ENCODE data around the gene BAIAP2.
A peak's percentile ranks its signal among the peaks of the same experiment; 100 is the strongest.

The BAIAP2 gene

GRCh38 chr17:81128338-81128737 lies 93.4 kb downstream of the BAIAP2 start:
- no peak for DNase-seq

GRCh38 chr17:81128774-81129173 lies 93.8 kb downstream of the BAIAP2 start:
- DNase-seq: no peak

- DNase-seq: no peak
Observed at GRCh38 chr17:81129289-81129688, 94.3 kb downstream of the BAIAP2 start.

- no peak for DNase-seq
Observed at GRCh38 chr17:81129711-81130367, 94.9 kb downstream of the BAIAP2 start.

- no peak for DNase-seq
Observed at GRCh38 chr17:81130385-81131361, 95.7 kb downstream of the BAIAP2 start.

- no peak for DNase-seq
Observed at GRCh38 chr17:81131486-81132196, 96.7 kb downstream of the BAIAP2 start.

GRCh38 chr17:81132197-81132540 lies 97.2 kb downstream of the BAIAP2 start:
- no peak for DNase-seq

GRCh38 chr17:81132770-81133723 lies 98.1 kb downstream of the BAIAP2 start:
- DNase-seq: no peak

GRCh38 chr17:81134064-81134781 lies 99.3 kb downstream of the BAIAP2 start:
- no peak for DNase-seq

GRCh38 chr17:81135505-81136278 lies 100.7 kb downstream of the BAIAP2 start:
- no peak for DNase-seq

GRCh38 chr17:81136366-81136765 lies 101.4 kb downstream of the BAIAP2 start:
- DNase-seq: no peak

- no peak for DNase-seq
Observed at GRCh38 chr17:81137248-81137647, 102.3 kb downstream of the BAIAP2 start.

- no peak for DNase-seq
Observed at GRCh38 chr17:81138083-81138482, 103.1 kb downstream of the BAIAP2 start.

GRCh38 chr17:81138500-81138899 lies 103.5 kb downstream of the BAIAP2 start:
- no peak for DNase-seq

- no peak for DNase-seq
Observed at GRCh38 chr17:81139428-81139827, 104.5 kb downstream of the BAIAP2 start.

- DNase-seq: no peak
Observed at GRCh38 chr17:81140018-81140417, 105.1 kb downstream of the BAIAP2 start.

- DNase-seq: no peak
Observed at GRCh38 chr17:81140695-81141094, 105.7 kb downstream of the BAIAP2 start.

- DNase-seq: peak; percentile 36
Observed at GRCh38 chr17:81142301-81143199, 107.6 kb downstream of the BAIAP2 start.

- DNase-seq: no peak
Observed at GRCh38 chr17:81143200-81143527, 108.2 kb downstream of the BAIAP2 start.
